ENCODE data around the gene P4HA3.

The P4HA3 gene

DNA sequence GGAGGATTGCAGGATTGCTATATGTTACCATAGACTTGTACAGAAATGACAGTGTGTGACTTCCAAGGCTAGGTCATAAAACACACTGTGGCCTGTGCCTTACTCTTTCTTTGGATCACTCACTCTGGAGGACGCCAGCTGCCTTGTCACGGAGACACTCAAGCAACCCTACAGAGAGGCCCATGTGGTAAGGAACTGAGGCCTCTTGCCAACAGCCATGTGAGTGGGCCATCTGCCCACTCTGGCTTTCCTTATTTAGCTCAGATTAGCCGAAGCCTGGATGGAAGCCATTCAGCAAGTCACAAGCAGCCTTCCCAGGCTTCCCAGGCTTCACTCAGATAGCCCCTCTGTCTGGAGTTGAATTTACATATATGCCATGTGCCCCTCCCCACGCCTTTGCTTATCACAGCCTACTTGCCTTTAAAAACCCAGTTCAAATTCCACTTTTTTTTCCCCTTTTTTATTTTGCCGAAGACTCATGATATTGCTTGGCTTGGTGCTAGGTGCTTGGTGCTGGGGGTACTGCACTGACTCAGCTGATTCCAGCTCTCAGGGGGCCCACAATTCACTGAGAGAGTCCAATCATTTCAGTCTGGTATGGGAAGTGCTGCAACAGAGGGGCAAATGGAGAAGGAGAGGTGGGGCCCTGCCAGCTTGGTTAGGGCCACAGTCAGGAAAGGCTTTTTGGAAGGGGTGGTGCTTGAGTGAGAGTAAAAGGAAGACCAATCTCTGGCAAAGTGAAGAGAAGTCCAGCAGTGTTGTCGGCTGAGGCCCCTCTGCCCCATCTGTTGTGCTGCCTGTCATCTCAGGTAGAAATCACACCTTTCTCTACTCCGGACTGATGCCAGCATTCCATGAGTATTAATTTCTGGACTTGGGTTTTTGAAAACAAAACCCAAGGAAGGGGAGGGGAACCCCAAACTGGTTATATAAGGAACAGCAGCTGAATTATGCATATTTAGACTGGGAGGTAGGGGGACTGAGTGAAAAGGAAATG, 14.5 kb upstream of the P4HA3 start:
- no peak overlapping the region for H3K9ac ChIP-seq (ENCODE audit: low read depth, low read length)
- H3K9me3 ChIP-seq (ENCODE audit: control insufficient read depth, insufficient read depth, low read length) = no peaks in the 10 kb centered on the region
- no peaks in the 10 kb centered on the region for H3K36me3 ChIP-seq (ENCODE audit: insufficient read depth, low read length)
- no peaks in the 10 kb centered on the region for H3K4me1 ChIP-seq (ENCODE audit: insufficient read depth, low read length)

DNA sequence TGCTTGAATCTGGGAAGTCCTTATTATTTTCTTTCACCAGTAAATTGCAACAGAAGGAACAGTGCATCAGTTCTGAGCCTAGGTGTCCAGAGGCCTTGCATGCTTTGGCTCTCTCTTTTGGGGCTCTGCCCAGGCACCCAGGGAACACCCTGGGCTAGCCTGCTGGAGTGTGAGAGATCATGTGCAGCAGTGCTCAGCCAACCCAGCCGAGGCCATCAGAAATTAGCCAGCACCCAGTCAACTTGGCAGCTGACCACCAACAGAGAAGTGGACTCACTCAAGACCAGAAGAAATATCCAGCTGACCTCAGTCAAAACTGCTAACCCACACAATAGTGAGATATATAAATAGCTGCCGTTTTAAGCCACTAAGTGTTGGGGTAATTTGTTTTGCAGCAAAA, 11.2 kb upstream of the P4HA3 start:
- Histone ChIP-seq H3K9me3 (ENCODE audit: control insufficient read depth, insufficient read depth, low read length) (no peaks in the 10 kb centered on the region), H3K4me1 (ENCODE audit: insufficient read depth, low read length) (no peaks in the 10 kb centered on the region), H3K36me3 (ENCODE audit: insufficient read depth, low read length) (no peaks in the 10 kb centered on the region), H3K9ac (ENCODE audit: low read depth, low read length) (no peak overlapping the region)

DNA sequence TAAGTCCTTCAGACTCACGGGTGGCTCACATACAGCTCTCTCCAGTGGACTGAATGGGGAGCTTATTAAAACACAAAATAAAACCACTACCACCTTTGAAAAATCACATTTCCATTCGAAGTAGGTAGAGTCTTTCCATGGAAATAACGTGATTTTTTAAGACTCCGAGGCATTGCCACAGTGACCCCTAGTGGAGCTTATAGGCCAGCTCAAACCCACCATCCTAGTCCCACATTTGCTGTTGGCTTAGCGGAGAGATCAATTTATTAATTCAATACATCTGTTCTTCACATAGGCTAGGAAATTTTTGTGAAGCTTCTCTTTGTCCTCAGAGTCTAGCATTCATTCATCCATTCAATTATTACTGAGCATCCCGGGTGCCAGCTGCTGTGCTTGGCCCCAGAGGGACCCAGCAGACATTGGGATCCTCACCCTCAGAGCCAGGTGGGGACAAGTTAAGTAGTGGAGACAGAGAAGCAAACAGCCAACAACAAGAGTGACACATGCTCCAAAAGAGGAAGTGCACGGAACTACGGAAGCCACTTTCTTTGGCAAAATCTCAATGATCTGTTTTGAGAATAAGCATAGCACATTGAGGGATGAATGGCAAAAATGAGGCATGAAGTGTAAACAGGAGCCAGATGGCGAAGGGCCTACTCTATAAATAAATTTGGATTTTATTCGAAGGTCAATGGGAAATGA, 10.2 kb upstream of the P4HA3 start:
- H3K4me1 ChIP-seq (ENCODE audit: insufficient read depth, low read length) = no peaks in the 10 kb centered on the region
- no peaks in the 10 kb centered on the region for H3K36me3 ChIP-seq (ENCODE audit: insufficient read depth, low read length)
- no peaks in the 10 kb centered on the region for H3K9me3 ChIP-seq (ENCODE audit: control insufficient read depth, insufficient read depth, low read length)
- H3K9ac ChIP-seq (ENCODE audit: low read depth, low read length) = no peak overlapping the region

DNA sequence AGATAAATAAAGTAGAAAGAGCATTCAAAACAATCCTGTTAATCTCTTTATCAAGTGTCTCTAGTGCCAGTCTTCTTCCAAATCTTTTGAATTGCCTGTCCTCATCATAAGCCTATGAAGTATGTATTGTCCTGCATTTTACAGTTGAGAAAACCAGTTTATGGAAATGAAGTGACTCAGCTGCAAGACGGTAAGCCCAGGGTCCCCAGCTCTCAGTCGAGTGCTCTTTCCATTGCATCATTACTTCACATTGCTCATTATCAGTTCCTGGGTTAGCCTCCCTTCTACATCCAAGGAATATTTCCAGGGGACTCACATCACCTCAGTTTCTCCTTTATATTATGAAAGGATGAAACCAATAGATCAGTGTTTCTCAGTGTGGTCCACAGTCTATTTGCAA, 9.1 kb upstream of the P4HA3 start:
- H3K9ac ChIP-seq (ENCODE audit: low read depth, low read length) = no peak overlapping the region
- no peaks in the 10 kb centered on the region for H3K9me3 ChIP-seq (ENCODE audit: control insufficient read depth, insufficient read depth, low read length)
- no peaks in the 10 kb centered on the region for H3K4me1 ChIP-seq (ENCODE audit: insufficient read depth, low read length)
- H3K36me3 ChIP-seq (ENCODE audit: insufficient read depth, low read length) = no peaks in the 10 kb centered on the region

DNA sequence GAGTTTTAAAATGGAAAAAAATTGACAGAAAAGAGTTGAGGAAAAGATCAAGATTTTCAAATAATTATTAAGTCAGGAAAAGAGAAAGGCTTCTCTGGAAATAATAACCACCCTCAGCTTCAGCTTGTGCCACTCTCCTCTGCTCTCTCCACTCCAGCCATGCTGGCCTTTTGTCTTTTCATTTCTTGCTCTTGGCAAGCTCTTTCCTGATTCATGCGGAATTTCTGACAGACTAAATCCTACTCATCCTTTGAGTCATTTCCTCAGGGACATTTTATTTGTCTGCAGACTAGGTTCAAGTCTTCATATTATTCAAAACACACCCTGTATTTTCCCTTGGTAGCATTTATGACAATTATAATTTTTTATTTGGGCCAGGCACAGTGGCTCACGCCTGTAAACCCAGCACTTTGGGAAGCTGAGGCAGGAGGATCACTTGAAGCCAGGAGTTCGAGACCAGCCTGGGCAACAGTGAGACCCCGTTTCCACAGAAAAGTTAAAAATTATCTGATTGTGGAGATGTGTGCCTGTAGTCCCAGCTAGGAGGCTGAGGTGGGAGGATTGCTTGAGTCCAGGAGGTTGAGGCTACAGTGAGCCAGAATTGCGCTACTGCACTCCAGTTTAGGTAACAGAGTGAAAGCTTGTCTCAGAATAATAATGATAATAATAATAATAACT, 7.8 kb upstream of the P4HA3 start:
- no peaks in the 10 kb centered on the region for H3K36me3 ChIP-seq (ENCODE audit: insufficient read depth, low read length)
- H3K4me1 ChIP-seq (ENCODE audit: insufficient read depth, low read length) = no peaks in the 10 kb centered on the region
- H3K9ac ChIP-seq (ENCODE audit: low read depth, low read length) = no peak overlapping the region
- no peaks in the 10 kb centered on the region for H3K9me3 ChIP-seq (ENCODE audit: control insufficient read depth, insufficient read depth, low read length)

DNA sequence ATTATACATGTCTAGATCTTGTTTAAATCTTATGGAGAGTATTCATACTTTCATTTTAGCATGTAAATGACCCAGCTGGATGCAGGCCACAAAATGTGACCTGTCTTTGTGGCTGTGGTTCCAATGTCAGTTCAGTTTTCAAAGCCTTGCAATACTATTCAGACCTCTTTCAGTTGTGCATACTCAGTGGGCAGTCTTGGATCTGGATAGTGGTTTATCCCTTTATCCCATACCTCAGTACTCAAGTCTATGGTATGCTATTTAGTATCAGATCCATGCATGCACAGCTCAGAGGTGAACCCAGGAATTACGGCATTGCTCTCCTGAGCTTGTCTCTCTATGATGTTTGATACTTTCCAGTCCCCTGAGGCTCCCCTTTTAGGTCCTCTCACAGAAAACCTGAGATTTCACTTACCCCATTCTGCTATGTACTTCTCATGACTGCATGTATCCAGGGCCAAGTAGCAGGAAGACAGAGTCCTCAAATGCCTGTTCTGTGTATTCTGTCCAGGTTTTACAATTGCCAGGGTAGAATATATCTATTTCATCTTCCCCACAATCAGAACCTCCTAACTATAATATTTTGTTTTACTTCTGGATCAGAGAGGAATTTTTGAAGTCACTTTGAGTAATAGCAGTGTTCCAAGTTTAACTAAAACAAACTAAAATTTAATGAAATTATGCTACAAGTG, 6.9 kb upstream of the P4HA3 start:
- H3K9ac ChIP-seq (ENCODE audit: low read depth, low read length) = no peak overlapping the region
- H3K36me3 ChIP-seq (ENCODE audit: insufficient read depth, low read length) = no peaks in the 10 kb centered on the region
- no peaks in the 10 kb centered on the region for H3K4me1 ChIP-seq (ENCODE audit: insufficient read depth, low read length)
- no peaks in the 10 kb centered on the region for H3K9me3 ChIP-seq (ENCODE audit: control insufficient read depth, insufficient read depth, low read length)

DNA sequence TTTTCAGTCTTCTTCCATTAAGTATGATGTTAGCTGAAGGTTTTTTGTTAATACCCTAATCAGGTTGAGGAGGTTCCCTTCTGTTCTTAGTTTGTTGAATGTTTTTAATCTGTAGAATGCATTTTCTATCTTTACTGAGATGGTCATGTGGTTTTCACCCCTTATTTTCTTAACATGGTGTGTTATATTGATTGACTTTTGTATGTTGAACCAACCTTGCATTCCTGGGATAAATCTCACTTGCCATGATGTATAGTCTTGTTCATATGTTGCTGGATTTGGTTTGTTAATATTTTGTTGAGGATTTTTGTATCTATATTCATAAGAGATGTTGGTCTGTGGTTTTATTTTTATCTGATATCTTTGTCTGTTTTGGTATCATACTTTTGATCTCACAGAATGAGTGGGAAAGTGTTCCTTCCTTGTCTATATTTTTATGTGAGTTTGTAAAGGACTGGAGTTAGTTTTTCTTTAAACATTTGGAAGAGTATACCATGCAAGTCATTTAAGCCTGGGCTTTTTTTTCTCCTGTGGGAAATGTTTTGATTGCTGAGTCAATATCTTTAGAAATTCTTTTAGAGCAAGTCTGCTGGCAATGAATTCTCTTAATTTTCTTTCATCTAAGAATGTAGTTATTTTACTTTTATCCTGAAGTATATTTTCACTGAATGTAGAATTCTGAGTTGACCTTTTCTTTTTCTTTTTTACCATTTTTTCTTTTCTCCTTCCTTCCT, 5.5 kb upstream of the P4HA3 start:
- H3K36me3 ChIP-seq (ENCODE audit: insufficient read depth, low read length) = no peaks in the 10 kb centered on the region
- no peaks in the 10 kb centered on the region for H3K9me3 ChIP-seq (ENCODE audit: control insufficient read depth, insufficient read depth, low read length)
- no peaks in the 10 kb centered on the region for H3K4me1 ChIP-seq (ENCODE audit: insufficient read depth, low read length)
- no peak overlapping the region for H3K9ac ChIP-seq (ENCODE audit: low read depth, low read length)

DNA sequence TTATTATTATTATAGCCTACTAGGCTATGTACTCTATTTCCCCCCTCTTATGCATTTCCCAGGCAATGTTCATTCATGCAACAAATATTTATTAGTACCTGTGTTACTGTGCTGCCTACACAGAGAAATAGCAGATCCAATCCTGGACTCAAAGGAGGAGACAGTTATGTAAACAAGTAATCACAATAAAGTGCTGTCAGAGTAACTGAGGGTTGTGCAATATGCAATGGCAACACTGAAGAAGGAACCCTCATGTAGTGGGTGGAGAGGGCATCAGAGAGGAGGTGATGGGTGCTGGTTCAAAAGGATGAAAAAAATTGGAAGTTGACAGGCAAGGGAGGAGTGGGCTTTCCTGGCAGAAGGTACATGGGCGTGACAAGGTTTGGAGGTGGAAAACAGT, 886 bp upstream of the P4HA3 start:
- Histone ChIP-seq H3K4me1 (ENCODE audit: insufficient read depth, low read length) (no peaks in the 10 kb centered on the region), H3K36me3 (ENCODE audit: insufficient read depth, low read length) (no peaks in the 10 kb centered on the region), H3K9me3 (ENCODE audit: control insufficient read depth, insufficient read depth, low read length) (no peaks in the 10 kb centered on the region), H3K9ac (ENCODE audit: low read depth, low read length) (no peak overlapping the region)

DNA sequence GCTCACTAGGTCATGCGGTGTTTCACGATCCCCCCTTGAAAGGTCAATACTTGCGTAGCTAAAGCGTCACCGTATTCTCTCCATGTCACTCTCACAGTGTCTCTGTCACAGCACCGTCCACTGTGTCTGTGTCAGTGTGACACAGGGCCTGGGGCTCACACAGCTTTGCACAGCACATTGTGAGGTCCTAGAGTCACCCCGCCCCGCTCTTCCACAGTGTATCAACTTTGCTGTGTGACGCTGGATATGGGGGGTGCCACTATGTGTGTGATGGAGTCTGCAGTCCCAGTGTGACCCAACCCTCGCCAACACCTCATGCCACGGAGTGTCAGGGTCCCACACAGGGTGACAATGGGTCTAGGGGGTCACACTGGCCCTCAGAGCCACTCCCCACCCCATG, 583 bp downstream of the P4HA3 start:
- Histone ChIP-seq H3K9me3 (ENCODE audit: control insufficient read depth, insufficient read depth, low read length) (no peaks in the 10 kb centered on the region), H3K36me3 (ENCODE audit: insufficient read depth, low read length) (no peaks in the 10 kb centered on the region), H3K9ac (ENCODE audit: low read depth, low read length) (peak overlapping the region; percentile 56; the same call in 1 of the 2 replicates), H3K4me1 (ENCODE audit: insufficient read depth, low read length) (no peaks in the 10 kb centered on the region)

DNA sequence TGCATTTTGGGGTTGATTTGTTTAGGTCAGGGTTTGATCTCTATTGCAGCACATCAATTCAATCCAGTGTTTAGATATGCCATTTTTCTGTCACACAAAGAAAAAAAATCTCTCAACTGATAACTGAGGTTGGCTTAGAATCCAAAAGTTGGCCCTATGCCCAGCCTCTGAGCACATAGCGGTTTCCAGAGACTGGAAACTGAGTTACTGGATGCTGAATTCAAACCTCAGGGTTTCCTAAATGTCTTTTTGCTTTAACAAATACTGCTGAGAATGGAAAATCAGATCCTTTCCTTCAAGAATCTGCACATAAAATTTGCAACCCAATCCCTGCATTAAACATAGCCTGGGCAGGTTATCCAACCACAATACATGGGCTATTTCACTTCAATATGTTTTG, 4.0 kb downstream of the P4HA3 start:
- Histone ChIP-seq H3K4me1 (ENCODE audit: insufficient read depth, low read length) (no peaks in the 10 kb centered on the region), H3K9me3 (ENCODE audit: control insufficient read depth, insufficient read depth, low read length) (no peaks in the 10 kb centered on the region), H3K36me3 (ENCODE audit: insufficient read depth, low read length) (no peaks in the 10 kb centered on the region), H3K9ac (ENCODE audit: low read depth, low read length) (no peak overlapping the region)

DNA sequence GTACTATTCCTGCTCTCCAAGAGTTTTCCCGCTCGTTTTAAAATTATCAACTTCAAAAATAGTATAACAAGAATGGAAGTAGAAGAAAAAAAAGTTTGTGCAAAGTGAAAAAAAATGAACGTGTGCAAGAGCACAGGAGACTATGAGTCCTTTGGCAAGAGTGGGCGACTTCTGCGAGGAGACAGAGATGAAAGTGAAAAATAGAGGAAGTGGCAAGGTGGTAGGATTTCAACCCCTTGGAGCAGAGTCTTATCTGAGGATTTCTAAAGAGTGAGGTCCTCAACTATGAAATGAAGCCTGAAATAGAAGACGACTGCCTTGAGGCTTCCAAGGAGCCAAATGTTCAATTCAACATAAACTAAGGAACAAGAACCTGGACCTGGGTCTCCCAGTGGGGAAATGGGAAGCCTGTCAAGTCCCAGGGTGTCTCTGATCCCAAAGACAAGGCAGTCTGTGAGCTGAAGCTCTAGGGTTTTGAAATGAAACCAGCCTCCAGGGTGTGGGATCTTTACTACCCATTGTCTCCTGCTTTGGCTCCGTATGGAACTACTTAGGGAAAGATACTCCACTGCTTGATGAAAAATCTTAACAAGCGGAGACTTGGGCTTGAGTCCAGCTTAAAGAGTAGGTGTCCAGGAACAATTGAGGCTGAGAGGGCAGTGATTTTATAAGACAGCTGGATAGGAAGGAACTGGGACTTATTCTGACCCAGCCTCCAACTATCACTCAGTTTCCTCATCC, 4.8 kb downstream of the P4HA3 start:
- no peaks in the 10 kb centered on the region for H3K9me3 ChIP-seq (ENCODE audit: control insufficient read depth, insufficient read depth, low read length)
- no peaks in the 10 kb centered on the region for H3K36me3 ChIP-seq (ENCODE audit: insufficient read depth, low read length)
- no peaks in the 10 kb centered on the region for H3K4me1 ChIP-seq (ENCODE audit: insufficient read depth, low read length)
- no peak overlapping the region for H3K9ac ChIP-seq (ENCODE audit: low read depth, low read length)

DNA sequence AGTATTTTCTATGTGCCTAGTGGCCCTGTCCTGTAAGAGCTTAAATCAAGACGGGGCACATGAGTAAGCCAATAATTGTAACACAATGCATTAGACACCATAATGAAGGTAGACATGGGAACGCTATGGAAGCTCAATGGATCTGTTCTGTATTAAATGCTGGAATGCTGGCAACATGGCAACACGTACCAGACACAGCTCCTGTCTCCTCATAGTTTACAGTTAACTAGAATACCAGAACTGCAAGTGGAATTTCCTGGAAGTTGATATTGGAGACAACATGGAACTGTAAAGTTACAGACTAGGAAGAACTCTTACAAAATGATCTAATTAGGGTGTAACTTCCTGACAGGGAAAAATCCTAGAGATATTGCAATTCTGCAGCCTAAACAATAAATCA, 12.4 kb downstream of the P4HA3 start:
- H3K36me3 ChIP-seq (ENCODE audit: insufficient read depth, low read length) = no peaks in the 10 kb centered on the region
- H3K9ac ChIP-seq (ENCODE audit: low read depth, low read length) = no peak overlapping the region
- no peaks in the 10 kb centered on the region for H3K4me1 ChIP-seq (ENCODE audit: insufficient read depth, low read length)
- H3K9me3 ChIP-seq (ENCODE audit: control insufficient read depth, insufficient read depth, low read length) = no peaks in the 10 kb centered on the region

DNA sequence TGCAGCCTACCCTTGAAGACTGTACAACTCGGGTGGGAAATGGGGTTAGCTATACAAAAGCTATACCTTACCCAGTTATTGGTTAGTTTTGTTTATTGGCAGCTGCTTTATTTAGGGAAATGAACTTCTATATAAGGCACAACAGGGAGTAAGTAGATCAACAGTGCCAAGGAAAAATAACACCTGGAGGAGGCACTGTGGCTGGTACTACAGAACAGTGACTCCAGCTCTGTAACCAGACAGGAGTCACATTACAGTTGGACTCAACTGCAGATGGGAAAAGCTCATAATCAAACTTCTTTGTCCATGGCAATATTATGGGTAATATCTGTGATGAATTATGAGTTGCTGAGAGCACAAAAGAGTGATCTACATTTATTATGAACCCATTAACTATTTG, 14.0 kb downstream of the P4HA3 start:
- H3K9me3 ChIP-seq (ENCODE audit: control insufficient read depth, insufficient read depth, low read length) = no peaks in the 10 kb centered on the region

More for the DNA sequence above, 14.0 kb downstream of the P4HA3 start:
- Histone ChIP-seq H3K9ac (ENCODE audit: low read depth, low read length) (no peak overlapping the region), H3K36me3 (ENCODE audit: insufficient read depth, low read length) (no peaks in the 10 kb centered on the region), H3K4me1 (ENCODE audit: insufficient read depth, low read length) (no peaks in the 10 kb centered on the region)

All from ES-I3 (cell line).